ENCODE data around the gene EFL1.
"Not testable (repeated sequence)": the region's sequence is repeated elsewhere in the genome, so short reads cannot be mapped to it uniquely, and the experiment has no call there.

The EFL1 gene

GRCh38 chr15:82195818-82196217 lies 66.7 kb downstream of the EFL1 start:
- not testable (repeated sequence) for DNase-seq

DNA sequence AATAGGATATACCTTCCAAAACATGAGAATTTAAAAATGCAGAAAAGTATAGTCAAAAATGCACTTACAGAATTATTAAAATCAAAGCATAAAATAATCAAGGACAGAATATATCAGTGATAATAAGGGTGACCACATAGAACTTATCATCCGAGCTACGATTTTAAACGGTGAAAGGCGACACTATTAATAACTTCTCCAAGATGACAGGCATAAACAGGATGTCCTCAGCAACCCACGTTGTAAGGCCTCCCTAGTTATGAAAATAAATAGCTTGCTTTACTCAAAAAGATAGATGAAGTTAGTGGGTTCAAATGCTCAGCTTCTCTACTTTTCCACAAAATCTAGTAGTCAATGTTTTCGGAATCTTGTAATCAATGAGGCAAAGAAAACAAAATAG lies 68.0 kb downstream of the EFL1 start:
- not testable (repeated sequence) for DNase-seq

GRCh38 chr15:82193435-82193834 lies 69.1 kb downstream of the EFL1 start:
- not testable (repeated sequence) for DNase-seq

DNA sequence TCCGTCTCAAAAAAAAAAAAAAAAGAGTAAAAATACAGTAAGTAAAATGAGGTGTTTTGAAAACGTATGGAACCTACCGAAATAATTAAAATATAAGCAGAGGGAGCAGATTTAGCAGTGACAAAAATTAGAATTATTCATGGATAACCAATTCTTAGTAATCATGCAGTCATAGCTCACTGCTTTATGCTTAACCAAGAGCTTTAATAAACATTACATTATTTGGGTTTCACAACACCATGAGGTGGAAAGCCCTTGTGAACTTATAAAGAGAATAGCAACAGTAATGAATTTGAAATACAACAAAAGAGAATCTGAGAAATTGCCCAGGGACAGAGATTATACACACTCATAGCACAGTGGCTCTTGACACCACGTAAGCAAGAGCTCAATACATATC lies 70.1 kb downstream of the EFL1 start:
- not testable (repeated sequence) for DNase-seq

DNA sequence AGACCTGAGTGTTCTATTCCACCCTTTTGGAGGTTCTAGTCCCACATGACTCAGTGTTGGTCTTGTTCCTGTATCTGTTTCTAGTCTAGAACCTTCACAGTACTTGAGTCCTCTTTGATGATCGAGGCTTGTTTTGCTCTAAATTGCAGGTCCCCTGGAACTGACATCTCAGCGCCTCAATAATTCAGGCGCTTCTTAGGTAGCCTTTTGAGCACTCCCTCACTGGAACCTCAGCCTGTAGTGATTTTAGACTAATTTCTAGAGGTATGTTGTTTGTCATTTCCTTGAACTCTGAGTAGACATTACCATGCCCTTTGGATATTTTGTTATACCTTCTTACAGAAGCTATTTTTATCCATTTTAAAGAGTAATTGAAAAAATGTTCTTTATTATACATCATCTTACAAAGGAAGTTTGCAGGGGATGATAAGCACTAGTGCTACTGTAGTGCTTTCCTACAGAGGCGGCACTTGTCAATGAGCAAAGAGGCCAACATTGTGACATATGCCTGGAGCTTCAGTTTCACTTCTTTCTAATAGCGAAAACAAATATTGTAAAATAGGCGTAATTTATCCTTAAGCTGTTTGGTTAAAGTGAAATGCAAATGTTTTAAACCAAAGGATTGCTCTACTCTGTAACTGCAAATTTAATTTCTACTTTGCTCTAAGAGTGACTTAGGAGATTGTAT lies 75.7 kb downstream of the EFL1 start:
- DNase-seq: no peak

GRCh38 chr15:82186161-82186560 lies 76.4 kb downstream of the EFL1 start:
- DNase-seq: no peak

DNA sequence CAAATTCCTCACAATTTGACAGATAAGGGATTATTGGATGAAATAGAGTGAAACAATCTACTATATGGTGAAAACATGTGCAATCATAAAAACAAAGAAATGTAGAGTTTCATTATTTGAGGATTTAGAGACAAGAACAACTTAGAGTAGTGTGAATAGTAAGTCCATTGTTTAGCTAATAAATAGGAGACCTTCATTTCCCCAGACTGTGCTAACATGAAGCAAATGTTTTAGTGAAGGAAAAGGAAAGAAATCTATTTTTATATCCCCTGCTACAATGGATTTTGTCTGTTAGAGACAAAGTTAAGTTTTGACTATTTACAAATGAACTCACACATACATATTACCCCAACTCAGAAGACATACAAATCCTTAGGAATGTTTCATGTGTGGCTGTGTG lies 77.8 kb downstream of the EFL1 start:
- DNase-seq: no peak

GRCh38 chr15:82184355-82184754 lies 78.2 kb downstream of the EFL1 start:
- DNase-seq: no peak

- DNase-seq: no peak
These were observed 79.2 kb downstream of the EFL1 start for GRCh38 chr15:82183121-82184031.

GRCh38 chr15:82181371-82181770 lies 81.2 kb downstream of the EFL1 start:
- DNase-seq: no peak

GRCh38 chr15:82178061-82178460 lies 84.5 kb downstream of the EFL1 start:
- no peak for DNase-seq

DNA sequence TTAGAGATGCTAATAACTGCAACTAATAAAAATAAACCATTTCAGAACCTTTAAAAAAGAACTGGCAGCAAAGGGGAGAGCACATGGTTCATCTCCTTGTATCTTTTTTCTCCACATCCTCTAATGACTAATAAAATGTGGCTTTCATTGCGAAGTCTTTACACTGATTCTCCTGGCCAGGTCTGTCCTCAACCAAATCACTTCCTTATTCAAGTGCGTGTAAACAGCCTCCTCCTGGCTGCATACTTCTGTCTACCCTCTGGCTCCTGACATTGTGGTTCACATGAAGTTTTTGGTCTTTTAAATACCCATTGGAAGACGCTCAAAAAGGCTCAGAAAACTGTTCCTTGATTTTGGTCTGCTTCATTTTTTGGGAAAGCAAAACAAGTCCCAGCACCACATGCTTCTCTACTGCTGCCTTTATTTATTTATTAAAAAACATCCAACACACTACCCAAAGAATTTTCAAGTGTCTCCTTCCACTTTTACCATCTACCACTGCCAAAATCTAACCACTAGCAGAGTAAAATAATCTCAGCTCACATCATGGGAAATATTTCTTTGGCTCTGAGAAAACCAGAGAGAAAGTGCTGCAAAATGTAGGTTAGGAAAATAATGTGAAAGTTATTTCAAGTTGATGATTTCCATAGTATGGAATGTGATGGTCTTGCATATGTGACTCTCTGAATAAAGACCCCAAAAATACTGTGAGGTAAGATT lies 85.1 kb downstream of the EFL1 start:
- DNase-seq: no peak

DNA sequence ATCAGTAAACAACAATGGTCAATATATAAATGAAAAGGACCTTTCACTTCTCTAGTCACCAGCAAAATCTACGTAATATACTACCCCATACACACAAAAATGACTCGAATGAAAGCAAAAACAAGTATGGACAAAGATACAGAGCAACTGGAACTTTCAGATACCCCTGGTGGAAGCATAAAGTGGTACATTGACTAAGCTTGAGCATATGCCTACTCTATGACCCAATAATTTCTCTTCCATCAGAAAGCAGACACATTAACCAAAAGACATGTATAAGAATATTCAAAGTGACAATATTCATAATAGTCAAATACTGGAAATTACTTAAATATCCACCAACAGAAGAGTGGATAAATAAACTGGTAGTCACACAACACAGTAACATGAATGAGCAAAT lies 86.0 kb downstream of the EFL1 start:
- DNase-seq: no peak

GRCh38 chr15:82174471-82175235 lies 87.9 kb downstream of the EFL1 start:
- DNase-seq: no peak

DNA sequence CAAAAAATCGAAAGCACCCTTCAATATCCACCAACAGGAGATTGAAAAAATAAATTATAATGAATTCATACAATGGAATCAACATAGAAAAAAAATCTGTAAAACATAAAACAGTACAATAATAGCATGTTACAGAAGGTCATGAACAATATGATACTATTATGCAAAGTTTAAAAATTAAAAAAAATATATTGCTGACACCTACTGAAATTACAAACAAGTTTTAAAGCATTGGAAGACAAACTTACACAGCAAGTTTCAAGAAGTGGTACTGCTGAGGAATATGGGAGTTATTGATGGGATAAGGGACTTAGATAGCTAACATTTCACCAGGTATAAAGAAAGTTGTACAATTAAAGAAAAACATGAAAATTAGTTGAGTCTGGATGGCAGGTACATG lies 89.4 kb downstream of the EFL1 start:
- no peak for DNase-seq

GRCh38 chr15:82172506-82172905 lies 90.0 kb downstream of the EFL1 start:
- DNase-seq: no peak

- no peak for DNase-seq
These were observed 93.8 kb downstream of the EFL1 start for GRCh38 chr15:82168757-82169156.

- no peak for DNase-seq
These were observed 94.2 kb downstream of the EFL1 start for GRCh38 chr15:82168296-82168695.

GRCh38 chr15:82165948-82166376 lies 96.6 kb downstream of the EFL1 start:
- no peak for DNase-seq

GRCh38 chr15:82159922-82160321 lies 102.6 kb downstream of the EFL1 start:
- DNase-seq: peak; percentile 72

- no peak for DNase-seq
These were observed 103.7 kb downstream of the EFL1 start for GRCh38 chr15:82158811-82159210.

GRCh38 chr15:82150645-82151044 lies 111.9 kb downstream of the EFL1 start:
- DNase-seq: no peak

DNA sequence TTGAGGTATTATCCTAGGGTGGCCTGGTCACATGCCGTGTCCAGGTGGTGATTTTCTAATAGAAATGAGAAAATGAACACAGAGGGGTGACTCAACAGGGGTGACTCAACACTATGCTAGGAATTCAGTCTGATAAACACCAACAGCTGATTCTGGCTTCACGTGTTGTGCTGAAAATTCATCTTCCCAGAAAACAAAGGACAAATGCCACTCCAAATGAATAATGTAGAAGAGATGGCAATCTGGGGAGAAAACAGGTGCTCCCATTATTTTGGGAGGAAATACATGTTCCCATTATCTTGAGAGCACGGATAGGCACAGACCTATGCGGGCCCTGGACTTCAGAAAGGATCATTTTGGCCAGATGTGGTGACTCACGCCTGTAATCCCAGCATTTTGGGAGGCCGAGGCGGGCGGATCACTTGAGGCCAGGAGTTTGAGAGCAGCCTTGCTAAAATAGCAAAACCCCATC lies 115.5 kb downstream of the EFL1 start:
- no peak for DNase-seq
